Mesangial cell (primary cell): ENCODE measurements around the gene TGFB2. TPM values are rescaled to one million over a fixed set of nuclear protein-coding genes. Genes with fewer than 3 reads are reported as not detected.

Source experiments
- total RNA-seq: library from RNA; depleted of rRNA; stranded (reverse); fragments of >200 nt; gene quantifications from 2 replicates; pipeline ENCODE4 v1.2.3, GENCODE V29; 2015

TGFB2 gene
- 66.6 and 94.8 TPM in 2 replicates for total RNA-seq

GRCh38 chr1:218344814-218345672 lies at the start of gene TGFB2:
Gene TGFB2 (plus strand): TSS chr1:218345336. CDS start chr1:218346702, 1,366 bp downstream.

Other genes starting within 250 kb of the TGFB2 start
- gene RRP15, start 60.0 kb upstream of the TGFB2 start, total RNA-seq, result 3.0 and 3.7 TPM in 2 replicates